ENCODE measurements around the gene SLC66A1.
"Not testable (repeated sequence)": the region's sequence is repeated elsewhere in the genome, so short reads cannot be mapped to it uniquely, and the experiment has no call there.

GRCh38 chr1:19270343-19270730, 41.8 kb upstream of the SLC66A1 start:
- TF ChIP-seq CTCF (IDR thresholded peaks at IDR 0.05; ENCODE audit: insufficient read depth, low read length); REST (IDR thresholded peaks at IDR 0.05; ENCODE audit: insufficient replicate concordance, low read depth): not testable (repeated sequence)

All from HL-60 (cell line).